GM21423 (cell line): ENCODE results near the gene MAP4.
"Not testable (repeated sequence)": the region's sequence is repeated elsewhere in the genome, so short reads cannot be mapped to it uniquely, and the experiment has no call there.

Experiments
- ATAC-seq: cut with Tn5 transposase; IDR thresholded peaks from one replicate; pipeline ENCODE4 v1.9.1; 2021; ENCODE audit warnings: mild to moderate bottlenecking, moderate library complexity; ENCODE audit not compliant: unreplicated experiment

MAP4 gene

GRCh38 chr3:47901280-47901833 lies 114.9 kb downstream of the MAP4 start:
- no peak for ATAC-seq

DNA sequence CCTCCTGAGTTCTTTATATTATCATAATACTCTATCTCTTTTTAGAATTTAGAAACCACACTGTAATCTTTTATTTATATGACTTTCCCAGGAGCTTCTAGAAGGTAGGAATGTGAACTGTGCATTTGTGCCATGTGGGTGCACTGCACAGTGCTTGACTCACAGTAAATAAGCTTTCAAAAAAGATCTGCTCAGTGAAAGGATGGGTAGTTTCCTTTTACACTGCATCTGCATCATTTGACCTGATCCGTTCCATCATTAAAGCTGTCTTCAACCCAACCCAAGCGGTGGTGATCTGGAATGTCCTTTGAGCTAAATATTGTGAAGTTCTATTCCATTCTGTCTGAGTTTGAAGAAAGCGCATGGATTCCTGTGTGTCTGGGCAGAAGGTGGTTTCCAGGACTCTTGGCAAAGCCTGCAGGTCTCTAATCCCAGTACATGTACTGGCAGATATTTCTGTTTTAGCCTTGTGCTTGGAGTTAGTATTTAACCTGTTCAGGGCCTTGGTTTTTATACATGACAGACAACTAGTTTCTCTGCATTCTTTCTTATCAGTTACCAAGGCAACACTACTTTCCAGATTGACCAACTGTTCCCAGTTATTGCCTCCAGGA lies 116.6 kb downstream of the MAP4 start:
- no peak for ATAC-seq

GRCh38 chr3:47897954-47898353 lies 118.3 kb downstream of the MAP4 start:
- no peak for ATAC-seq

GRCh38 chr3:47896736-47897135 lies 119.5 kb downstream of the MAP4 start:
- ATAC-seq: no peak

GRCh38 chr3:47895241-47895640 lies 121.0 kb downstream of the MAP4 start:
- ATAC-seq: no peak

GRCh38 chr3:47892286-47893040 lies 123.8 kb downstream of the MAP4 start:
- ATAC-seq: no peak

GRCh38 chr3:47891613-47892005 lies 124.6 kb downstream of the MAP4 start:
- no peak for ATAC-seq

DNA sequence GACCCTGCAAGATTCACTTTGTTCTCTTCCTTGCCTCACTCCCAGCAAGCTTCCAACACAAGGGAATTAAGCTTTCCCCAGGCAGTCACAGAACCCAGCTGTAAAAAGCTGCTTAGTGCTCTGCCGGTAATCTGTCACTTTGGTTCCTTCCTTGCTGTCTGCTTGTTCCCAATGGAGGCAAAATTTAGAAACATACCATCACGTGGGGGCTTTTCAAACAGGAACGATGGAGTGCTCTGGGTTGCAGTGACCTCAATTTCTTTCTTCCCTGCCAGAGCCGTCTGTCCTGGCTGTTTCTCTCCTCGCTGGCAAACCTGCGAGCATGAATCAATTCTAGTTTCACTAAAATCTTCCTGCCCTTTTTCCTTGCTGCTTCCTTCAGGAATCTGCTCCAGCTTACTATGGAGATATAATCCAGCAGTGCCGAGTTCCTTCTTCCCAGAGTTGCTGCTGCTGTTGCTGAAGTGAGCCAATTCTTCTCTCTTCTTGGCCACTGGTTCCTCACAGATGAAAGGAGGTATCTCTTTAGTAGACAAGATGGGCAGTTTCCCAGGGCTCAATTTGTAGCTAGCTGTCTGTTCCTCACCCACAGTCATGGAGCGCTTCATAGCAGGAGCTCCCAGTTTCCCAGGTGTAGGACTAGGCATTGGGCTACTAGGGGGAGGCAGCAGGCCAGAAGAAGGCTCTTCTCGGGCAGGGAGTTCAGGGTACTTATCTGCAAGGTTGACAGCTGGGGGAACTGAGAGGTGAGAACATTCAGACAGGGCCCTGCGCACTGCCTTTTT lies 125.2 kb downstream of the MAP4 start:
- no peak for ATAC-seq

- no peak for ATAC-seq
Observed at GRCh38 chr3:47890126-47890827, 125.9 kb downstream of the MAP4 start.

GRCh38 chr3:47888986-47889757 lies 127.0 kb downstream of the MAP4 start:
- no peak for ATAC-seq

GRCh38 chr3:47887991-47888390 lies 128.2 kb downstream of the MAP4 start:
- not testable (repeated sequence) for ATAC-seq

DNA sequence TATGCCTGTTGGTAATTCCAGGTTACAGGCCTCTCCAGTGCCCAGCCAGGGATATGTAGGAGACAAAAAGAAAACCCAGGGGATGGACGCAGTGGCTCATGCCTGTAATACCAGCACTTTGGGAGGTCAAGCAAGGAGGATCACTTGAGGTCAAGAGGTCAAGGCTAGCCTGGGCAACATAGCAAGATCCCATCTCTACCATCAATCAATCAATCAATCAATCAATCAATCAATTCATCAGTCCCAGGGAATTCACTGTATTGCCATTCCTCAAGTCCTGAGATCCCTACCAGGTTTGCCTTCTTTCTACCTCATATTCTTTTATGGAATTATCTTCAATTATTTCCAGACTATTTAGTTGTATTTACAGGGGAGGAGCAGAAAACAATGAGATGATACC lies 131.0 kb downstream of the MAP4 start:
- ATAC-seq: no peak

GRCh38 chr3:47884603-47885002 lies 131.6 kb downstream of the MAP4 start:
- ATAC-seq: no peak

- ATAC-seq: no peak
Observed at GRCh38 chr3:47882338-47882737, 133.9 kb downstream of the MAP4 start.

DNA sequence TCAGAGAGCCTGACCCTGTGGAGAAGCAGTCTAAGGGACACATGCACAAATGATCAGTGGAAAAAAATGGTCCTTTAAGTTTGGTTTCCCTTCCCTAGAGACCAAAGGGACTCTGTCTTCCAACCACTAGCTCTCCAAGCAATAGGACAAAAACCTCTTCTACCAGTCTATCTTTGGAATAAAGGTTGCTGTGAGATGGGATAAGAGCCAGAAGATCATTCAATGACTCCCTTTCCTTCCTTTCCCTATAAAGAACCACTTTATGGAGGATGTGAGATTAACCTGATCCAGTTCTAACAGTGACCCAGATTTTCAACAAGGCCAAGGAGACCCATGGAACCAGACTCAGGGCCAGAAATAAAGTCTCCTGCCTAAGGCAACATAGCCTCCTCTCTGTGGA lies 138.5 kb downstream of the MAP4 start:
- ATAC-seq: no peak

- ATAC-seq: no peak
Observed at GRCh38 chr3:47877290-47877689, 138.9 kb downstream of the MAP4 start.

DNA sequence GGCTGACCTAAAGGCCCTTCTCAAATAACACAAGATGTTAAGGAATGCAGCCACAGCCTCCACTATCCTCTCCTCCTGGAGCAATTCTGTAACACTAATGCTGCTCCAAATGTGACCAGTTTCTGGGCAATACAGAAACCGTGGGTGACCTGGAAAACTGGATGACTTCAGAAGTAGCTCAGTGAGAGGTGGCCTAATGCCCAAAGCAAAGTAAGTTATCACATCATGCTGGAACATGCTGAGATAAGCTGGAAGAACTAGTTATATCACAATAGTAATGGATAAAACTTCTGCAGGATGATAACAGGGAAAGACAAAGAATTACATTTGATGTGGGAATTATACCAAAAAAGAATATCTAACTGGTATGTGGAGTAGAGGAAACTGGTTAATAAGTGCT lies 141.3 kb downstream of the MAP4 start:
- ATAC-seq: no peak

DNA sequence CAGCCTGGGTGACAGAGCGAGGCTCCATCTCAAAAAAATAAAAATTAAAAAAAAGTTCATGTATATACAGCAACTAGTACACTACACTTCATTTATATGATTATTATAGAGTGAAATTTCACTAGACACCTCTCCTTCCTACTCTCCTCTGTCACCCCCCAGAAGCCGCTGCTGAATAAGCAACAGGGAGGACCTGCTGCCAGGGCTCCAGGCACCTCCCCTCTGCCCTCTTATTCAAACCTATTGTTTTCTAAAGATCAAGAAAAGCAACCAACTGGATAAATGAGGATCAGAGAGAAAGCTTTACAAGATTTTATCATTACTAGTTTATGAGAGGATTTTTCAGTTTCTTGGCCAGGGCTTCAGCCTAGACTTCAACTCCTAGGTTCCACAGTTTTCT lies 141.8 kb downstream of the MAP4 start:
- no peak for ATAC-seq

DNA sequence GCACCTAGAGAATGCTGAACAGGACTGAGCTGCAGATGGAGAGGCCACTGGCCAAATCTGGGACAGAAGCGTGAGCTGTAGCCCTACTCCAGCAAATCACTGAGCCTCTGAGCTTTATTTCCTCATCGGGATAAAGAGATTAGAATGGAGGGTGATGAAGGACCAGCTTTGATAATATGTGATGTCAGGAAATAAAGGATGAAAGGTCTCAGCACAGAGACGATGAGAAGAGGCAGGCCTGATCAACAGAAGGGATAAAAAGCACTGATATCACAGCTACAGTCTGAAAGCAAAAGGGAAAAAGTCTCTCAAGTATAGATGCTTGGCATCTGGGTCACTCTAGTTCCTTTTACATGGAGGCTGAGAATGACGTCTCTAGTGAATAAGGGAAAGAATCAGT lies 143.3 kb downstream of the MAP4 start:
- no peak for ATAC-seq

GRCh38 chr3:47871389-47871788 lies 144.8 kb downstream of the MAP4 start:
- no peak for ATAC-seq
